HepG2 (cell line): Measurements from ENCODE around the gene INHBE. TPM values are rescaled to one million over a fixed set of nuclear protein-coding genes. Genes with fewer than 3 reads are reported as not detected.

ENCODE experiments used
- ATAC-seq: fragments of 200-7000 bp; cut with Tn5 transposase; 3 replicates; pipeline ENCODE4 v1.9.1; 2020; ENCODE audit warnings: mild to moderate bottlenecking, moderate library complexity
- BruUV-seq: library from RNA; stranded (reverse); fragments of 400-500 nt; replicated peaks from 2 replicates; lab custom pipeline; 2021; lab: Mats Ljungman, UMichigan
- CTCF ChIA-PET: fragments of 300-600 bp; formaldehyde crosslinking; extraction: SDS; loops from one replicate; lab custom pipeline; 2021; ENCODE audit warnings: low total read pairs, inconsistent platforms, low intra/inter-chr PET ratio; lab: Yijun Ruan, JAX
- POLR2A ChIA-PET: fragments of 350-600 bp; sonication (Branson Sonifier 250); formaldehyde crosslinking; loops from one replicate; lab custom pipeline; 2020; ENCODE audit warnings: antibody characterized with exemption, inconsistent platforms; lab: Yijun Ruan, JAX
- DNase-seq: peaks from one replicate; pipeline ENCODE4 v3.0.0-alpha.2; 2015; ENCODE audit warnings: low spot score
- FAIRE-seq: peaks from 3 replicates; lab custom pipeline; 2011; peaks lifted over from hg19 to GRCh38; lab: Jason Lieb, UNC
- H2AFZ ChIP-seq: one replicate; pipeline ENCODE4 v1.6.1; 2011; ENCODE audit warnings: low read length, inconsistent platforms
- H3K27ac ChIP-seq: fragments of 300-600 bp; 3 replicates; pipeline ENCODE4 v1.8.0; 2011; ENCODE audit warnings: mixed run types, mild to moderate bottlenecking, mixed read lengths, low read length, inconsistent platforms; ENCODE audit not compliant: insufficient read depth; ENCODE audit errors: extremely low read length
- H3K27me3 ChIP-seq, 2 experiments: fragments of 200-600 bp in 1 of 2; 2 replicates in 1 of 2; 3 replicates in 1 of 2; pipeline versions ENCODE4 v1.6.0 to v1.8.0; 2011; ENCODE audit warnings: low read length in 2 of 2, mild to moderate bottlenecking in 2 of 2, moderate library complexity in 2 of 2, inconsistent platforms in 1 of 2; ENCODE audit not compliant: insufficient read depth in 2 of 2, control insufficient read depth in 1 of 2
- H3K36me3 ChIP-seq, 2 experiments: fragments of 200-600 bp in 1 of 2; replicated peaks in 1 of 2; 2 replicates in 1 of 2; 3 replicates in 1 of 2; pipeline versions ENCODE4 v1.5.1 to v1.8.0; 2011; ENCODE audit warnings: low read length in 2 of 2, inconsistent platforms in 1 of 2; ENCODE audit not compliant: insufficient read depth in 2 of 2, control insufficient read depth in 1 of 2
- H3K4me1 ChIP-seq: 2 replicates; pipeline ENCODE4 v1.5.1; 2012; ENCODE audit warnings: low read length, inconsistent platforms; ENCODE audit not compliant: insufficient read depth
- H3K4me2 ChIP-seq: 2 replicates; pipeline ENCODE4 v1.6.0; 2011; ENCODE audit warnings: low read depth, low read length, inconsistent platforms
- H3K4me3 ChIP-seq, 3 experiments: fragments of 200-600 bp in 1 of 3; sonication (generic), shearing (Covaris generic) in 1 of 3; replicated peaks in 1 of 3; 2 replicates each; pipeline ENCODE4 v1.5.1; 2011 to 2016; ENCODE audit warnings: low read length in 3 of 3, inconsistent platforms in 2 of 3, low read depth in 2 of 3, mild to moderate bottlenecking in 2 of 3, control low read depth in 1 of 3, mixed read lengths in 1 of 3; ENCODE audit not compliant: insufficient read depth in 1 of 3
- H3K79me2 ChIP-seq: one replicate; pipeline ENCODE4 v1.6.1; 2011; ENCODE audit warnings: low read length, inconsistent platforms; ENCODE audit not compliant: insufficient read depth
- H3K9ac ChIP-seq: 2 replicates; pipeline ENCODE4 v1.6.0; 2011; ENCODE audit warnings: mild to moderate bottlenecking, low read depth, low read length, inconsistent platforms; ENCODE audit not compliant: insufficient read depth
- H3K9me3 ChIP-seq: 2 replicates; pipeline ENCODE4 v1.5.1; 2012; ENCODE audit warnings: mild to moderate bottlenecking, low read length
- H4K20me1 ChIP-seq: 2 replicates; pipeline ENCODE4 v1.6.0; 2011; ENCODE audit warnings: inconsistent platforms, mild to moderate bottlenecking, low read length, moderate library complexity; ENCODE audit not compliant: insufficient read depth
- HMG20B ChIP-seq: conservative IDR thresholded peaks from 2 replicates; pipeline ENCODE4 v1.6.1; 2016; ENCODE audit warnings: missing genetic modification reagents, missing compliant biosample characterization
- NBN ChIP-seq: fragments of 450-650 bp; conservative IDR thresholded peaks from 2 replicates; pipeline ENCODE4 v1.6.1; 2017
- PAX8 ChIP-seq: sonication (generic); formaldehyde crosslinking; IDR thresholded peaks from 2 replicates; pipeline ENCODE4 v1.8.0; 2022; ENCODE audit warnings: mild to moderate bottlenecking, missing genetic modification reagents, borderline replicate concordance
- PHB2 ChIP-seq: fragments of 450-650 bp; IDR thresholded peaks from 2 replicates; pipeline ENCODE4 v1.6.1; 2018; ENCODE audit not compliant: partially characterized antibody
- REXO4 ChIP-seq: sonication (generic); formaldehyde crosslinking; IDR thresholded peaks from 2 replicates; pipeline ENCODE4 v1.8.0; 2022; ENCODE audit warnings: missing genetic modification reagents, mild to moderate bottlenecking, borderline replicate concordance
- ZNF121 ChIP-seq: sonication (generic); formaldehyde crosslinking; IDR thresholded peaks from 2 replicates; pipeline ENCODE4 v1.5.0; 2020; ENCODE audit warnings: mild to moderate bottlenecking, missing genetic modification reagents
- ZNF24 ChIP-seq: fragments of 450-650 bp; IDR thresholded peaks from 2 replicates; pipeline ENCODE4 v1.6.1; 2017; ENCODE audit warnings: antibody characterized with exemption, mild to moderate bottlenecking
- ZNF556 ChIP-seq: sonication (generic); formaldehyde crosslinking; IDR thresholded peaks from 2 replicates; pipeline ENCODE4 v1.4.0; 2020; ENCODE audit warnings: mild to moderate bottlenecking, missing genetic modification reagents, borderline replicate concordance
- WGBS: methylation state at CpG from one replicate; pipeline ENCODE4 v1.1.6; 2017; ENCODE audit warnings: low lambda C conversion rate; 5-methylcytosine and 5-hydroxymethylcytosine counted together
- in situ Hi-C: cut with HindIII; loops from 2 replicates; pipeline ENCODE4 v1.10.0; 2017; ENCODE audit warnings: low pct_unique_long_range_greater_than_20kb; ENCODE audit not compliant: extremely low pct_ligation_motif_present
- intact Hi-C: fragments of 100-400 bp; cut with micrococcal nuclease; formaldehyde crosslinking; loops from one replicate; pipeline ENCODE4 v1.10.0; 2022; ENCODE audit not compliant: unreplicated experiment
- polyA plus RNA-seq, 8 experiments: library from polyadenylated mRNA; depleted of rRNA in 3 of 8; stranded (reverse) in 7 of 8; unstranded in 1 of 8; fragments of >200 nt; fragmentation: Illumina TruSeq in 4 of 8; extraction: Trizol in 4 of 8; gene quantifications; 2 replicates each; pipeline versions ENCODE4 v1.2.1 to v1.2.3, GENCODE V29; 2011 to 2016; ENCODE audit warnings: low read depth in 4 of 8, missing spikeins in 1 of 8, mixed read lengths in 1 of 8; ENCODE audit not compliant: insufficient read depth in 1 of 8
- total RNA-seq, 5 experiments: library from RNA; depleted of rRNA; stranded (reverse); fragments of >200 nt; fragmentation: Illumina TruSeq; extraction: Trizol; gene quantifications; 2 replicates each; pipeline ENCODE4 v1.2.3, GENCODE V29; 2016; ENCODE audit warnings: low read depth in 1 of 5
- TF ChIP-seq, protein P1 (sequence below): sonication (generic); formaldehyde crosslinking; IDR thresholded peaks from 2 replicates; pipeline ENCODE4 v1.4.0; 2020; ENCODE audit warnings: missing genetic modification reagents
- TF ChIP-seq, protein P2 (sequence below): sonication (generic); formaldehyde crosslinking; IDR thresholded peaks from 2 replicates; pipeline ENCODE4 v1.8.1; 2023; ENCODE audit warnings: mild to moderate bottlenecking, missing genetic modification reagents
- TF ChIP-seq, protein P3 (sequence below): sonication (generic); formaldehyde crosslinking; IDR thresholded peaks from 2 replicates; pipeline ENCODE4 v1.5.0; 2020; ENCODE audit warnings: mild to moderate bottlenecking, missing genetic modification reagents, borderline replicate concordance

INHBE gene
- total and polyA plus RNA-seq, 2 of the 13 experiments (the other 11 are each of a cell fraction or from before 2014, with no cell fraction given) = 17.0 to 32.0 TPM

DNA sequence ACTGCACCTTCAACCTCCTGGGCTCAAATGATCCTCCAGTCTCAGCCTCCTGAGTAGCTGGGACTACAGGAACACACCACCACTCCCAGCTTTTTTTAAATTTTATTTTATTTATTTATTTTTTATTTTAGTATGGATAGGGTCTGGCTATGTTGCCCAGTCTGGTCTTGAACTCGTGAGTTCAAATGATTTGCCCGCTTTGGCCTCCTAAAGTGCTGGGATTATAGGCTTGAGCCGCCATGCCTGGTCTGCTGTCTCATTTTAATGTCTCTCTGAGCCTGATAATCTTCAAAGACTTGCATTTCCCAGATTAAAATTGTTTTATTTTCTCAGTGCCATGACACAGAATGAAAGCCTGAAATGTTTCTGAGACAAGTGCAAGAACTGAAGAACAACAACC lies 21.7 kb upstream of the INHBE start:
- H3K27ac ChIP-seq = no peak overlapping the region
- TF ChIP-seq ZNF556 (CRISPR knock-in tag) (no peak), PAX8 (CRISPR knock-in tag) (no peak), NBN (no peak), ZNF121 (CRISPR knock-in tag) (peak; percentile 73), REXO4 (CRISPR knock-in tag) (no peak), PHB2 (no peak)
- no peaks in the 10 kb centered on the region for H4K20me1 ChIP-seq
- ChIA-PET CTCF (no interaction called here), POLR2A (interaction anchor here (1.4 to 4.6 kb wide), 3 partner anchors 20 to 26 kb away, joined by 4 to 99 read pairs (median 11); partner anchors contain the start of genes GLI1 and INHBE)
- H3K9ac ChIP-seq = no peak overlapping the region
- no peak overlapping the region for H2AFZ ChIP-seq
- BruUV-seq = no TSS peak
- in situ Hi-C loops = no loop called here
- H3K4me3 ChIP-seq = no peak overlapping the region
- H3K27me3 ChIP-seq = no peaks in the 10 kb centered on the region; a peak in 1 of 5 replicates
- DNase-seq (no peak), ATAC-seq (no peak), FAIRE-seq (no peak)
- WGBS = 85% methylated on average over 3 of the region's 3 CpGs
- intact Hi-C loops = no loop called here
- H3K4me2 ChIP-seq = no peak overlapping the region
- H3K36me3 ChIP-seq = no peaks in the 10 kb centered on the region
- H3K4me1 ChIP-seq = peaks cover 51% of the 10 kb centered on the region
- peaks cover 14% of the 10 kb centered on the region for H3K79me2 ChIP-seq
- no peaks in the 10 kb centered on the region for H3K9me3 ChIP-seq

DNA sequence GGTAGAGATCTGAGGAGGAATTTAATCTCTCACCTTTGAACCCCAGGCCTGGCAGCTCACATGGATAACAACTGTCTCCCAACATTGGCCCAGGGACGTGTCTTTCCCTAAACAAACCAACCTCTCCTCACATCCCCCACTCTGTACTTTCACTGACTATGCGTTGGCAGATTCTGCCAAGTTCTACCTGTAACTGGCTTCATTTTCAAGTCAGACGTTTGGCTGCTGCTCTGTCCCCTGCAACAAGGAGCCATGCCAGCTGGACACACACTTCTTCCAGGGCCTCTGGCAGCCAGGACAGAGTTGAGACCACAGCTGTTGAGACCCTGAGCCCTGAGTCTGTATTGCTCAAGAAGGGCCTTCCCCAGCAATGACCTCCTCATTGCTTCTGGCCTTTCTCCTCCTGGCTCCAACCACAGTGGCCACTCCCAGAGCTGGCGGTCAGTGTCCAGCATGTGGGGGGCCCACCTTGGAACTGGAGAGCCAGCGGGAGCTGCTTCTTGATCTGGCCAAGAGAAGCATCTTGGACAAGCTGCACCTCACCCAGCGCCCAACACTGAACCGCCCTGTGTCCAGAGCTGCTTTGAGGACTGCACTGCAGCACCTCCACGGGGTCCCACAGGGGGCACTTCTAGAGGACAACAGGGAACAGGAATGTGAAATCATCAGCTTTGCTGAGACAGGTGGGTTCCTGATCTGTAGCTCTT lies 20.4 kb upstream of the INHBE start, which contains the start of gene INHBC:
TSS of gene INHBC (plus strand) at position 268 of the 707 bp plus-strand sequence. CDS start at position 371, 103 bp downstream.
- H3K27me3 ChIP-seq = no peaks in the 10 kb centered on the region; a peak in 1 of 5 replicates
- ATAC-seq (peak; percentile 76), DNase-seq (peak; percentile 66), FAIRE-seq (peak; percentile 72)
- peaks cover 43% of the 10 kb centered on the region for H3K4me1 ChIP-seq
- H3K4me3 ChIP-seq = peak within 1 kb of the TSS; percentile 59 to 75 (median 72)
- peaks cover 6% of the 10 kb centered on the region for H3K79me2 ChIP-seq
- H3K4me2 ChIP-seq = peak within 1 kb of the TSS; percentile 93
- intact Hi-C loops = loop anchor here (1.0 kb wide), 1 partner anchor 19 kb away; no protein-coding TSS in a partner anchor
- H3K9me3 ChIP-seq = no peaks in the 10 kb centered on the region
- ChIA-PET POLR2A (interaction anchor here (0.6 to 4.6 kb wide), 10 partner anchors 10 to 323 kb away, joined by 3 to 99 read pairs (median 4); partner anchors contain the start of genes GLI1, INHBE and STAT6), CTCF (no interaction called here)
- WGBS = 4% methylated on average over 4 of the region's 8 CpGs
- peak within 1 kb of the TSS; percentile 91 for H3K27ac ChIP-seq
- no peaks in the 10 kb centered on the region for H3K36me3 ChIP-seq
- no TSS peak for BruUV-seq
- no peaks in the 10 kb centered on the region for H4K20me1 ChIP-seq
- in situ Hi-C loops = no loop called here
- H2AFZ ChIP-seq = peak within 1 kb of the TSS; percentile 92
- H3K9ac ChIP-seq = peak within 1 kb of the TSS; percentile 79
- 0 out of 2 replicates have a peak, but pooled peaks have one; percentile 8 for TF ChIP-seq HMG20B (CRISPR knock-in tag)
- TF ChIP-seq, protein P1, sequence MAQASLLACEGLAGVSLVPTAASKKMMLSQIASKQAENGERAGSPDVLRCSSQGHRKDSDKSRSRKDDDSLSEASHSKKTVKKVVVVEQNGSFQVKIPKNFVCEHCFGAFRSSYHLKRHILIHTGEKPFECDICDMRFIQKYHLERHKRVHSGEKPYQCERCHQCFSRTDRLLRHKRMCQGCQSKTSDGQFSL (CRISPR knock-in tag) = no peak
- no peak for TF ChIP-seq ZNF24
- TF ChIP-seq, protein P2, sequence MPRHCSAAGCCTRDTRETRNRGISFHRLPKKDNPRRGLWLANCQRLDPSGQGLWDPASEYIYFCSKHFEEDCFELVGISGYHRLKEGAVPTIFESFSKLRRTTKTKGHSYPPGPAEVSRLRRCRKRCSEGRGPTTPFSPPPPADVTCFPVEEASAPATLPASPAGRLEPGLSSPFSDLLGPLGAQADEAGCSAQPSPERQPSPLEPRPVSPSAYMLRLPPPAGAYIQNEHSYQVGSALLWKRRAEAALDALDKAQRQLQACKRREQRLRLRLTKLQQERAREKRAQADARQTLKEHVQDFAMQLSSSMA = 0 out of 2 replicates have a peak, but pooled peaks have one; percentile 17
- TF ChIP-seq, protein P3, sequence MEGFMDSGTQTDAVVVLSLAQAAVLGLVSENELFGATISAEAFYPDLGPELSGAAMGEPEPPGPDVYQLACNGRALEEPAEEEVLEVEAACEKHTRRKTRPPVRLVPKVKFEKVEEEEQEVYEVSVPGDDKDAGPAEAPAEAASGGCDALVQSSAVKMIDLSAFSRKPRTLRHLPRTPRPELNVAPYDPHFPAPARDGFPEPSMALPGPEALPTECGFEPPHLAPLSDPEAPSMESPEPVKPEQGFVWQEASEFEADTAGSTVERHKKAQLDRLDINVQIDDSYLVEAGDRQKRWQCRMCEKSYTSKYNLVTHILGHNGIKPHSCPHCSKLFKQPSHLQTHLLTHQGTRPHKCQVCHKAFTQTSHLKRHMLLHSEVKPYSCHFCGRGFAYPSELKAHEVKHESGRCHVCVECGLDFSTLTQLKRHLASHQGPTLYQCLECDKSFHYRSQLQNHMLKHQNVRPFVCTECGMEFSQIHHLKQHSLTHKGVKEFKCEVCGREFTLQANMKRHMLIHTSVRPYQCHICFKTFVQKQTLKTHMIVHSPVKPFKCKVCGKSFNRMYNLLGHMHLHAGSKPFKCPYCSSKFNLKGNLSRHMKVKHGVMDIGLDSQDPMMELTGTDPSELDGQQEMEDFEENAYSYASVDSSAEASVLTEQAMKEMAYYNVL (CRISPR knock-in tag) = no peak
